Esophagus squamous epithelium (tissue), 4 donors: ENCODE measurements around the gene RPS15.

Source experiments
- POLR2A ChIP-seq, 4 donors: fragments of 450-650 bp; IDR thresholded peaks; one replicate each; pipeline ENCODE4 v1.6.1; 2017; ENCODE audit warnings: antibody characterized with exemption in 4 of 4, mild to moderate bottlenecking in 4 of 4, moderate library complexity in 3 of 4
- TF ChIP-seq, protein P1 (sequence below), 6 experiments: fragments of 450-650 bp in 4 of 6; fragments of 200-600 bp in 2 of 6; sonication (generic) in 2 of 6; IDR thresholded peaks; one replicate each; pipeline ENCODE4 v1.5.1; 2016 to 2019; ENCODE audit warnings: antibody characterized with exemption in 6 of 6, mild to moderate bottlenecking in 4 of 6, moderate library complexity in 4 of 6

DNA sequence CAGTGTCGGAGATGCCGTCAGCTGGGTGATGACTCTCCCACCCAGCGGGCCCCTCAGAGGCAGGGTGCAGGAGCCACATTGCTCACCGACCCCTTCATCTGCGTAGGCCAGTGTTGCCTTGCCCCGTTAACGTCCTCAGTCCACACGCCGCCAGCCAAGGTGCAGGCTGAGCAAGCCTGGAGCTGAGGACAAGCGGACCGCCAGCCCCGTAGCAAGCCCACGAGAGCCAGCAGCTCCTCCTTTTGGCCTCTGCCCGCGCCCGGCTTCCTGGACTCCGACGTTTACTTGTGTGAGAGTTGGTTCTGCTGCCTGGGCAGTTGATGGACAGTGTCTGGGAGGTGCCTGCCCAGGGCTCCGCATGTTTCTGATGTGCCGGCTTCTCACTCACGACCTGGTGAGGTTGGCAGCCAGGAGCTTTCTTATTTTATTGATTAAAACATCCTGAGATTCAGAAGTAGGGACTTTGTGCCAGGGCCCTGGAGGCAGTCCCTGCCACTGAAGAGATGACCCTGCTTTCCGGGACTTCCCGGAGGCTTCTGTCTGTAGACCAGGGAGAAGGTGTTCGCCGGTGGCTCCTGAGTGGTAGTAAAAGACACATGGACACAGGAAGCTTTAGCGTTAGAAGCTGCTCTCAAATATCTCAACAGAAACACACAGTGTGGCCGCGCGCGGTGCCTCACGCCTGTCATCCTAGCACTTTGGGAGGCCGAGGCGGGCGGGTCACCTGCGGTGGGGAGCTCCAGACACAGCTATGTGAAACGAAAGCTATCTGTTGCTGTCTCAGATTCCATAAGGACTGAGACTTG, 25.0 kb upstream of the RPS15 start:
- TF ChIP-seq, protein P1, sequence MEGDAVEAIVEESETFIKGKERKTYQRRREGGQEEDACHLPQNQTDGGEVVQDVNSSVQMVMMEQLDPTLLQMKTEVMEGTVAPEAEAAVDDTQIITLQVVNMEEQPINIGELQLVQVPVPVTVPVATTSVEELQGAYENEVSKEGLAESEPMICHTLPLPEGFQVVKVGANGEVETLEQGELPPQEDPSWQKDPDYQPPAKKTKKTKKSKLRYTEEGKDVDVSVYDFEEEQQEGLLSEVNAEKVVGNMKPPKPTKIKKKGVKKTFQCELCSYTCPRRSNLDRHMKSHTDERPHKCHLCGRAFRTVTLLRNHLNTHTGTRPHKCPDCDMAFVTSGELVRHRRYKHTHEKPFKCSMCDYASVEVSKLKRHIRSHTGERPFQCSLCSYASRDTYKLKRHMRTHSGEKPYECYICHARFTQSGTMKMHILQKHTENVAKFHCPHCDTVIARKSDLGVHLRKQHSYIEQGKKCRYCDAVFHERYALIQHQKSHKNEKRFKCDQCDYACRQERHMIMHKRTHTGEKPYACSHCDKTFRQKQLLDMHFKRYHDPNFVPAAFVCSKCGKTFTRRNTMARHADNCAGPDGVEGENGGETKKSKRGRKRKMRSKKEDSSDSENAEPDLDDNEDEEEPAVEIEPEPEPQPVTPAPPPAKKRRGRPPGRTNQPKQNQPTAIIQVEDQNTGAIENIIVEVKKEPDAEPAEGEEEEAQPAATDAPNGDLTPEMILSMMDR (IDR thresholded peaks at IDR 0.05) = no peak
- TF ChIP-seq POLR2A (IDR thresholded peaks at IDR 0.05) = no peak
